NCI-H774 (cell line): Measurements from ENCODE around the gene IMMP1L.

ENCODE experiments used
- DNase-seq: peaks from one replicate; lab custom pipeline; 2025; lab: John Stamatoyannopoulos, UW

The IMMP1L gene

DNA sequence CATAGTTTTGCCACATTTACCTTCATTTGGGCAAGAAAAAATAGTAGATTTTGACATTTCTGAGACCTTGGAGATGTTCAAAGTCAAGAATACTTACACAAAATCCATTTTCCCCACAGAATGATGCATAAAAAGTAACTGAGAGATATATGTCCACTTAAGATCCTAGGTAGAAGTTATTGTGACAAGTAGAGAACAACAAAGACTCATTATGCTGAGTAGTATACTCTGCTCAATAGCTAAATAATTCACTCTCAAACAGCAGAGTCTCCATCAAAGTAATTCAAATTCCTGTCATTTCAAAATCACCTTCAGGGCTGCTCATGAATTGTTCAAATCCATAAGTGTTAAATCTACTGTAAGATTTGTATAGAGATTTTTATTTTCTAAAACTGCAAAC is 35.3 kb downstream of the IMMP1L start:
- DNase-seq = no peak

GRCh38 chr11:31464436-31464835 is 45.0 kb downstream of the IMMP1L start:
- DNase-seq = no peak

DNA sequence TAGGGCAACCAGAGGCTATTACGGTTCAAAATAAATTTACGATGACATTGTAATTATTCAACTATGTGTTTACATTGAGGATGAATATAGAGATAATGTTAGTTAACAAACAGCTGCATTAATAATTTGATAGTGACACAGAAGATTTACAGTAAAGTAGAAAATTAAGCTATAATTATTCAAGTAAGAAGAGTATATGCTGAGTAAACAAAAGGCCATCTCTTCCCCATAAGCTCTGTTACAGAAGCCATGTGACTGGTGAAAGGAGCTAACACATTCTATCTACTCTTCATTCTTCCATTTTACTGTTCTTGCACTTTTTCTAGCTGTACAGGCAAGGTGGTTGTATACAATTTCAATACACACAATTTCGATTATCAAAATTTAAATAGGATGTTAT is 54.2 kb downstream of the IMMP1L start:
- DNase-seq = no peak

GRCh38 chr11:31450841-31451240 is 58.6 kb downstream of the IMMP1L start:
- DNase-seq = no peak

- peak; percentile 67 for DNase-seq
Measured at GRCh38 chr11:31449040-31449439, 60.4 kb downstream of the IMMP1L start.

DNA sequence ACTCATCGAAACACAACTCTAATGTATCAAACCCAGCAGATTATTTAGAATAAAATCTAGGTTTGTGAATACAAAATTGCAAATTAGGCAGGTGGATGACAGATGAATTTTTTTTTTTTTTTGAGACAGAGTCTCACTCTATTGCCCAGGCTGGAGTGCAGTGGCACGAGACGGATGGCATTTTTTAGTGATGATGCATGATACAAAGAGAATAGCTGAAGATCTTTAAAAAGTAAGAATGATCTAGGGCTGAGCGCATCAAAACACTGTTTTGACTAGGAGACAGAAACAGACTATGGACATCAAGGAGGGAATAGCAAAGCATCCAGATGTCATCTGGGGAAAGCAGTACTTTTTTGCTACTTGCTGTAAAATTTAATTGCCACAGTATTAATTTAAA is 63.8 kb downstream of the IMMP1L start:
- DNase-seq = no peak

GRCh38 chr11:31443802-31444201 is 65.6 kb downstream of the IMMP1L start:
- no peak for DNase-seq

DNA sequence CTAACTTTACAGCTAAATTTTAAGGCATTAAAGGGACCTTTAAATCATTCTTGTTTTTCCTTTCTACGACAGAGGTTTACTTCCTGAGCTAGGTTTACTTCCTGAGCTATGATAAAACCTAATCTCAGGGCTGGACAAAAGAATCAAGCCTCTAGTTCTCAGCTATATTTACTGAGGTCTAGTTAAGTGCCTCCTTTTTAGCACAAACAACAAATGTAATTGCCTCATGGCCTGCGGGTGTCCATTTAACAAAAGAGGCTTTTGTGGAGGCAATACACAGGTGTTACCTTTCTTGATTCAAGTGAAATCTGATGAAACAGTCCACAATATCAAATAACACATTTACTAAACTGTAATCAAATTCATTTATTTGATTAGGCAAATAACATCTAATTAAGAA is 67.3 kb downstream of the IMMP1L start:
- peak; percentile 96 for DNase-seq

GRCh38 chr11:31441296-31441695 is 68.1 kb downstream of the IMMP1L start:
- DNase-seq = no peak

- no peak for DNase-seq
Measured at GRCh38 chr11:31437742-31438435, 71.5 kb downstream of the IMMP1L start.

DNA sequence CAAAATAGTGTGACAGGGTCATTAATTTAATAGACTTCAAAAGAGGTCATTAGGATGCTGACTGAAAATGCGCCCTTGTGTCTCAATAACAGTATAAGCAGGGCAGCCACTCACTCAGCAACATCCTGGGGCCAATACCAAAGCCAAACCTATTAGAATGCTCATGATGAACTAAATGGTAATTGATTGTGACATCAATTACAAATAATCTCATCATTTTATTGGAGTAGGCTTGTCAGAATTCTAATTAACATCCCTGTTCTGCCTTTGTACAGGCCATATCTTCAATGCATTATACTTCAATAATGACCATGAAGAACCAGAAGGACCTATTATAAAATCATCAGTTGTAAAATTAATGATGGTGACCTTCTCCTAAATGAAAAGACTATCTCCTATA is 75.6 kb downstream of the IMMP1L start:
- no peak for DNase-seq

DNA sequence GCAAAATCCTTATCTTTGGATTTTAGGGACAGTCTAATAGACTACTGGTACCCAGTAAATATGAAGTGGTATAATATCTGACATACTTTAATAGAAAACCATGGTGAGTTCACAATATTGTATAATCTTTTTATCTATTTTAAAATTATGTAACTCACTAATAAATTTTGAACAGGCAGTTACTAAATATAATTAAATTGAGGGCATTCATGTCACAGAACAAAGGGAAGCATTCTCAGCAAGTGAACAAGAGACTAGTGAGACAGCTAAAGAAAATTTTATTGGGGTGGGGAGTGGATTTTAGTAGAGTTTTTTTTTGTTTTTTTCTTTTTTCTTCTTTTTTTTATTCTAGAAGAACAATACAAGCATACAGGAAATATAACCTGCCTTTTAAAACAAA is 84.8 kb downstream of the IMMP1L start:
- no peak for DNase-seq

- DNase-seq = peak; percentile 11
Measured at GRCh38 chr11:31422703-31423102, 86.7 kb downstream of the IMMP1L start.

DNA sequence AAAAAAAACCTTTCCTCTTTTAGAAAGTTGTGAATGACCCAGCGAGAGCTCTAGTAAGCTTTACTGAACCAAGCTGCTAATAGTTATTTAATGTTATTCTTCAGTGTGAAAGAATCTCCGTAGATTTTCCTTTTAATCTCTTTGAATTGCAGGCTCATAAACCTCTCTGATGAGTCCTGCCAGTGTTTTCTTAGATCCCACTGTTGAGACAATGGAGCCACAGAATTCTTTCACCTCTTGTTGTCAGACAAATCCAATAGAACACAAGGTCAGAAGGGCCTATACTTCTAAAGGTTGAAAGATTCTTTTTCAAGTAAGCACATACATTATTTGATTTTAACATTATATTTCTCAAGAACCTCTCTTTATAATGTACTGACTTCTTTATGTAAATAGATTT is 87.6 kb downstream of the IMMP1L start:
- no peak for DNase-seq

- no peak for DNase-seq
Measured at GRCh38 chr11:31419669-31420068, 89.8 kb downstream of the IMMP1L start.

DNA sequence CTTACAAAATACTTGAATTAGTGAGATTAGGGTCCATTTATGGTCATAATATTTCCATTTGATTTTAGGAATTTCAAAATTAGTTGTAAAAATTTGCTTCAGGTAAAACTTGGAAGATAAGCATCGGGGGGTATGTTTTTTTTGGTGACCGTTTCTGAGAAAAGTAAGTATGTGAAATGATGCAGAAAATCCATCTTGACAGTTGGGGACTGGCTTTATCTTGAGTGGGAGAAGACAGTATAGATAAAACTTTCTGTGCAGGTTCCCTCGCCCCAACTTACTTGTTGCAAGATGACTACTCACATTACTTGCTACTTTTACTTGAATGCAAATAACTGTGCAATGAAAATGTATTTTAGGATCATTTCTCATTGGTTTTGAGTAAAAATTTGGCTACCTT is 90.3 kb downstream of the IMMP1L start:
- DNase-seq = no peak

- no peak for DNase-seq
Measured at GRCh38 chr11:31417816-31418215, 91.6 kb downstream of the IMMP1L start.

DNA sequence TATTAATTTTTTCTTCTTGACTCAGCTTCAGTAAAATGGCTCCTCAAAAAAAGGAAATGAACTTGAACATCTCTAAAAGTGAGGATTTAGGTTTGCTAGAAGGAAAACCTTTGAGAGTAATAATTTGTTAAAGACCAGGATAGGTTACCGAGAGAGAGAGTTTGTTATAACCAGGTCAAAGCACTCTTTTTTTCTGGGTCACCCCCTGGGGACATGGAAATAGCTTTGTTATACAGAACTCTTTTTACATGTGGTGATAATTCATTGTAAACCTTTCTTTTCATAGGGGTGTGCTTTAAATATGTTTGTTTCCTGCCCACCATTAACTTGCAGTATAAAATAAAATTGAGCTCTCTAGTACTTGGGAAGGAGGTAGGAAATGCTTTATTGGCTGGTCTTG is 92.1 kb downstream of the IMMP1L start:
- DNase-seq = no peak

DNA sequence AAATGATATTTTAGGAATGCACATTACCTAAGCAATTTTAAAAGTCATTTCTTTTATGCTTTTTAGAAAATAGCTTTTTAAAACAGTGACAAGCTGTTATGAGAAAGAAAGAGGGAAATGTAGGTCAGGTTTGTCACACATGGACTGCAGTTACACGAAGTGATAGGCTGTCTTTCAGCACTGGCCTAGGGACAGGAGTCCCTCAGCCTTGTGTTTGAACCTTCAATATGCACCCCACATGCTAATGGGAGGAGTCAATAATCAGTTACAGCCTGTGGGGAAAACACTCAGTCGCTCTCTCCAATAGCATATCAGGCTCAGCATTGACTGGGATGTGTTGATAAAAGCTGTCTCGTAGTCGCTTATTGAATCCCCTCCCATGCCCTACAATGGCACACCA is 94.0 kb downstream of the IMMP1L start:
- no peak for DNase-seq

GRCh38 chr11:31414338-31414737 is 95.1 kb downstream of the IMMP1L start:
- DNase-seq = no peak

- DNase-seq = no peak
Measured at GRCh38 chr11:31412946-31413345, 96.5 kb downstream of the IMMP1L start.

DNA sequence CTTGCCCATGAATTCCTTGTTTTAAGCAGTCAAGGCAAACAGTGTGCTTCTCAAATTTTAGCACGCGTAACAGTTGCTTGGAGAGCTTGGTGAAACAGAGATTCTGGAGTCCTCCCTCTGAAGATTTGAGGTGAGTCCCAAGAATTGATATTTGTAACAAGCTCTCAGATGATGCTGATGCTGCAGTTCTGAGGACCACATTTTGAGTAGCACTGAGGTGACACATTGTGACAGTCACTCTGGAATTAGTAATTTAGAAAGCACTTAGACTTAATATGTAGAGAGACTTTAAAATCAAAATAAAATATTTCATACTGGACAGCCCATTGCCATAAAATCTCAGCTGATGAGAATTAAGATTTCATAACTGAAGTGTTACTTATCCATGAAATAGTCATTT is 101.2 kb downstream of the IMMP1L start:
- no peak for DNase-seq

DNA sequence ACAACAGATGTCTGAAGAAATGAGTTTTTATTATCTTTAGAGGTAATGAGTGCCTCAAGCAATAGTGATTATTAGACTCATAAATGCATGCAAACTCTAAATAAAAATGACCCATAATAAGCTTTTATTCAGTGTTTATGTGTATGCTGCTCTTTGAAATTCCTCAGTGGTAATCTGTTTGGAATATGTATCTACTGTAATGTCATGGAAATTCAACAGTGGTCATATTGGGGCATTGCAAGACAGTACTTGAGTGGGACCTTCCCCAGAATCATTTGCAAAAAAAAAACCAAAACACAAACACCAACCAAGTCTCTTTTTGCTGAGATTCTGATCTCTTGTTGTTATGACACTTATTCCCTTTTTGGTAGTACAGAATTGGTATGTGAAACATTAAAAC is 104.8 kb downstream of the IMMP1L start:
- no peak for DNase-seq

GRCh38 chr11:31397239-31397834 is 112.1 kb downstream of the IMMP1L start:
- peak; percentile 10 for DNase-seq
